Endothelial cell of umbilical vein (primary cell): ENCODE data around the gene ZNF831. TPM values are rescaled to one million over a fixed set of nuclear protein-coding genes. Genes with fewer than 3 reads are reported as not detected.

Source experiments
- BruUV-seq: library from RNA; stranded (reverse); fragments of 400-500 nt; replicated peaks from 2 replicates; lab custom pipeline; 2021; lab: Mats Ljungman, UMichigan
- CTCF ChIA-PET: fragments of 300-600, 350-600 bp; sonication (Branson Sonifier 250); formaldehyde crosslinking; loops from one replicate; lab custom pipeline; 2021; ENCODE audit warnings: antibody characterized with exemption, inconsistent platforms; lab: Charles Lee
- POLR2A ChIA-PET: fragments of 300-600, 350-600 bp; sonication (Branson Sonifier 250); formaldehyde crosslinking; loops from one replicate; lab custom pipeline; 2021; ENCODE audit warnings: antibody characterized with exemption, inconsistent platforms; lab: Charles Lee
- DNase-seq: peaks from one replicate; pipeline ENCODE4 v3.0.0-alpha.2; 2011; ENCODE audit warnings: low read depth, low spot score
- FAIRE-seq: peaks from 2 replicates; lab custom pipeline; 2011; peaks lifted over from hg19 to GRCh38; lab: Jason Lieb, UNC
- H2AFZ ChIP-seq: 2 replicates; pipeline ENCODE4 v1.6.0; 2012; ENCODE audit warnings: low read depth, low read length, control low read depth, inconsistent platforms
- H3K27ac ChIP-seq: 2 replicates; pipeline ENCODE4 v1.5.1; 2011; ENCODE audit warnings: low read depth, mild to moderate bottlenecking, control low read depth, low read length, moderate library complexity; ENCODE audit not compliant: insufficient read depth
- H3K27me3 ChIP-seq, 2 experiments: 2 replicates each; pipeline versions ENCODE4 v1.6.0 to v1.6.1; 2011; ENCODE audit warnings: low read length in 2 of 2, mixed read lengths in 1 of 2; ENCODE audit not compliant: control insufficient read depth in 2 of 2, insufficient read depth in 2 of 2
- H3K36me3 ChIP-seq, 2 experiments: 2 replicates in 1 of 2; 3 replicates in 1 of 2; pipeline ENCODE4 v1.5.1; 2011; ENCODE audit warnings: low read length in 2 of 2, mild to moderate bottlenecking in 1 of 2, moderate library complexity in 1 of 2; ENCODE audit not compliant: control insufficient read depth in 2 of 2, insufficient read depth in 2 of 2; ENCODE audit errors: extremely low read depth in 1 of 2
- H3K4me1 ChIP-seq: 3 replicates; pipeline ENCODE4 v1.5.1; 2011; ENCODE audit warnings: mild to moderate bottlenecking, low read length; ENCODE audit not compliant: control insufficient read depth, insufficient read depth; ENCODE audit errors: extremely low read depth
- H3K4me2 ChIP-seq: 2 replicates; pipeline ENCODE4 v1.6.1; 2011; ENCODE audit warnings: low read length, control low read depth, mixed read lengths; ENCODE audit not compliant: insufficient read depth
- H3K4me3 ChIP-seq, 3 experiments: fragments of 200-600 bp in 1 of 3; sonication (generic), shearing (Covaris generic) in 1 of 3; replicated peaks in 1 of 3; 2 replicates each; pipeline ENCODE4 v1.5.1; 2011 to 2016; ENCODE audit warnings: control low read depth in 3 of 3, low read length in 3 of 3, mild to moderate bottlenecking in 2 of 3, inconsistent platforms in 1 of 3, low read depth in 1 of 3, moderate library complexity in 1 of 3; ENCODE audit not compliant: insufficient read depth in 1 of 3
- H3K79me2 ChIP-seq: 2 replicates; pipeline ENCODE4 v1.6.0; 2012; ENCODE audit warnings: low read length, inconsistent platforms; ENCODE audit not compliant: control insufficient read depth, insufficient read depth
- H3K9ac ChIP-seq: replicated peaks from 2 replicates; pipeline ENCODE3; 2011; ENCODE audit warnings: low read length, control low read depth; ENCODE audit not compliant: insufficient read depth; ENCODE audit errors: extremely low read depth
- H3K9me1 ChIP-seq: replicated peaks from 3 replicates; pipeline ENCODE4 v1.6.0; 2011; ENCODE audit warnings: mild to moderate bottlenecking, low read length; ENCODE audit not compliant: control insufficient read depth, insufficient read depth; ENCODE audit errors: extremely low read depth
- H3K9me3 ChIP-seq: replicated peaks from 2 replicates; pipeline ENCODE4 v1.5.1; 2012; ENCODE audit warnings: low read length, inconsistent platforms; ENCODE audit not compliant: control insufficient read depth, insufficient read depth
- H4K20me1 ChIP-seq: replicated peaks from 2 replicates; pipeline ENCODE3; 2011; ENCODE audit warnings: mild to moderate bottlenecking, low read length; ENCODE audit not compliant: control insufficient read depth, insufficient read depth; ENCODE audit errors: extremely low read depth
- CTCF ChIP-seq, 2 donors: IDR thresholded peaks; 1 replicate in 1 of 2; 2 replicates in 1 of 2; pipeline ENCODE4 v1.5.1; 2011; ENCODE audit warnings: low read length in 2 of 2, mild to moderate bottlenecking in 2 of 2, moderate library complexity in 2 of 2, control low read depth in 1 of 2, inconsistent platforms in 1 of 2, low read depth in 1 of 2; ENCODE audit not compliant: insufficient read depth in 1 of 2; ENCODE audit errors: extremely low read depth in 1 of 2
- EZH2 ChIP-seq: IDR thresholded peaks from 2 replicates; pipeline ENCODE4 v1.6.1; 2012; ENCODE audit warnings: borderline replicate concordance, low read depth, mild to moderate bottlenecking, moderate library complexity, low read length, inconsistent platforms; ENCODE audit not compliant: severe bottlenecking
- FOS ChIP-seq: IDR thresholded peaks from 2 replicates; pipeline ENCODE4 v1.6.1; 2011; ENCODE audit warnings: mild to moderate bottlenecking, low read length, moderate library complexity, borderline replicate concordance; ENCODE audit not compliant: insufficient read depth
- GATA2 ChIP-seq: IDR thresholded peaks from 2 replicates; pipeline ENCODE4 v1.7.0; 2011; ENCODE audit warnings: low read depth, mild to moderate bottlenecking, moderate library complexity, mixed read lengths, low read length; ENCODE audit not compliant: insufficient read length, insufficient read depth
- JUN ChIP-seq: IDR thresholded peaks from 2 replicates; pipeline ENCODE4 v1.6.1; 2011; ENCODE audit warnings: borderline replicate concordance, low read depth; ENCODE audit not compliant: insufficient read length, insufficient read depth
- MAX ChIP-seq: IDR thresholded peaks from 2 replicates; pipeline ENCODE4 v1.6.1; 2011; ENCODE audit not compliant: insufficient read depth, insufficient read length
- MYC ChIP-seq: IDR thresholded peaks from one replicate; pipeline ENCODE4 v1.6.1; 2011; ENCODE audit warnings: mild to moderate bottlenecking, low read depth, low read length
- POLR2A ChIP-seq: IDR thresholded peaks from 2 replicates; pipeline ENCODE4 v1.6.1; 2012; ENCODE audit warnings: low read depth, mild to moderate bottlenecking, control low read depth, low read length
- POLR2AphosphoS5 ChIP-seq: IDR thresholded peaks from 2 replicates; pipeline ENCODE4 v1.6.1; 2012; ENCODE audit warnings: low read depth, mild to moderate bottlenecking, control low read depth, low read length, moderate library complexity; ENCODE audit not compliant: insufficient read depth
- dilution Hi-C: fragments of 300-500 bp; cut with MboI; formaldehyde crosslinking; loops from one replicate; pipeline ENCODE4 v1.15.0; 2019; ENCODE audit warnings: low sequenced_read_pairs; ENCODE audit not compliant: extremely low pct_ligation_motif_present
- intact Hi-C: fragments of 100-400 bp; cut with micrococcal nuclease; formaldehyde crosslinking; loops from one replicate; pipeline ENCODE4 v1.10.0; 2022
- polyA plus RNA-seq, 4 experiments: library from polyadenylated mRNA; depleted of rRNA in 3 of 4; stranded (reverse) in 3 of 4; unstranded in 1 of 4; fragments of >200 nt; gene quantifications; 2 replicates each; pipeline versions ENCODE4 v1.2.1 to v1.2.3, GENCODE V29; 2011 to 2012; ENCODE audit warnings: missing spikeins in 1 of 4
- total RNA-seq: library from RNA; stranded (reverse); gene quantifications from 2 replicates; pipeline ENCODE4 v1.2.3, GENCODE V29; 2021

The ZNF831 gene
- total and polyA plus RNA-seq, 2 donors (not counting 3 experiments of a cell fraction or from before 2014, with no cell fraction given): not detected

- CTCF ChIA-PET: no interaction called here
- no peak overlapping the region for H3K4me3 ChIP-seq
- no peaks in the 10 kb centered on the region for H3K4me1 ChIP-seq
- H3K9me1 ChIP-seq: no peaks in the 10 kb centered on the region
- BruUV-seq: no TSS peak
- FAIRE-seq (no peak), DNase-seq (no peak)
- no peaks in the 10 kb centered on the region for H3K27me3 ChIP-seq
- no peaks in the 10 kb centered on the region for H3K9me3 ChIP-seq
- POLR2A ChIA-PET: no interaction called here
- H2AFZ ChIP-seq: no peak overlapping the region
- H3K9ac ChIP-seq: no peak overlapping the region
- H3K79me2 ChIP-seq: no peaks in the 10 kb centered on the region
- H3K27ac ChIP-seq: no peak overlapping the region
- intact Hi-C loops (no loop called here), dilution Hi-C loops (no loop called here)
- H3K4me2 ChIP-seq: no peak overlapping the region
- no peaks in the 10 kb centered on the region for H3K36me3 ChIP-seq
- TF ChIP-seq CTCF (IDR thresholded peaks at IDR 0.05; ENCODE audit: extremely low read depth in 1 of 2, insufficient read depth in 1 of 2, low read depth in 1 of 2, low read length in 2 of 2): no peak
- TF ChIP-seq MYC: no peak
- no peak for TF ChIP-seq POLR2AphosphoS5
- no peak for TF ChIP-seq MAX
- TF ChIP-seq FOS: no peak
- TF ChIP-seq GATA2: no peak
- no peak for TF ChIP-seq POLR2A
- no peak for TF ChIP-seq EZH2
- no peak for TF ChIP-seq JUN
- no peaks in the 10 kb centered on the region for H4K20me1 ChIP-seq
These were observed 16.6 kb upstream of the ZNF831 start for GRCh38 chr20:59146780-59147565.
